Activated T-cell treated with anti-CD3 and anti-CD28 coated beads, Interleukin-2, amount 50 U/mL, for 48 hours (primary cell): ENCODE results near the gene ZNF8.
A peak's percentile ranks its signal among the peaks of the same experiment; 100 is the strongest.
"Not testable (repeated sequence)": the region's sequence is repeated elsewhere in the genome, so short reads cannot be mapped to it uniquely, and the experiment has no call there.

Source experiments
- DNase-seq, 2 experiments: peaks; one replicate each; pipeline ENCODE4 v3.0.0-alpha.2; 2020

ZNF8 gene

GRCh38 chr19:58338336-58338735, 59.6 kb downstream of the ZNF8 start:
- DNase-seq: no peak

DNA sequence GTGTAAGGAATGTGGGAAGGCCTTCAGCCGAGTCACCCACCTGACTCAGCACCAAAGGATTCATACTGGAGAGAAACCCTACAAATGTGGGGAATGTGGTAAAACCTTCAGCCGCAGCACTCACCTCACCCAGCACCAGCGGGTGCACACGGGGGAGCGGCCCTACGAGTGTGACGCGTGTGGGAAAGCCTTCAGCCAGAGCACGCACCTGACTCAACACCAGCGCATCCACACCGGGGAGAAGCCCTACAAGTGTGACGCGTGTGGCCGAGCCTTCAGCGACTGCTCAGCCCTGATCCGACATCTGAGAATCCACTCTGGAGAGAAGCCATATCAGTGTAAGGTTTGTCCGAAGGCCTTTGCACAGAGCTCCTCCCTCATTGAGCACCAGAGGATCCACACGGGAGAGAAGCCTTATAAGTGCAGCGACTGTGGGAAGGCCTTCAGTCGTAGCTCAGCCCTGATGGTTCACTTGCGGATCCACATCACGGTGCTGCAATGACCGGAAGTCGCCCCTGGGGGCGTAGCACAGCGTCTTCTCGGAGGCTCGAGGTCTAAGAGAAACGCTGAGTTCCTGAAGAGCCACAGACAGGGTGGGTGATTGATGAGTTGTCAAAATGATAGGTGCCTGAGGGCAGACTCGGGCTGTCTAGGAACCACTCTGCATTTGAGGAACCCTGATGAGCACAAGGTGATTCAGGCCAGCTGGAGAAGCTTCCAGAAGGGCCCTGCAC, 60.2 kb downstream of the ZNF8 start:
- no peak for DNase-seq

GRCh38 chr19:58345558-58345957, 66.8 kb downstream of the ZNF8 start:
- DNase-seq: no peak

DNA sequence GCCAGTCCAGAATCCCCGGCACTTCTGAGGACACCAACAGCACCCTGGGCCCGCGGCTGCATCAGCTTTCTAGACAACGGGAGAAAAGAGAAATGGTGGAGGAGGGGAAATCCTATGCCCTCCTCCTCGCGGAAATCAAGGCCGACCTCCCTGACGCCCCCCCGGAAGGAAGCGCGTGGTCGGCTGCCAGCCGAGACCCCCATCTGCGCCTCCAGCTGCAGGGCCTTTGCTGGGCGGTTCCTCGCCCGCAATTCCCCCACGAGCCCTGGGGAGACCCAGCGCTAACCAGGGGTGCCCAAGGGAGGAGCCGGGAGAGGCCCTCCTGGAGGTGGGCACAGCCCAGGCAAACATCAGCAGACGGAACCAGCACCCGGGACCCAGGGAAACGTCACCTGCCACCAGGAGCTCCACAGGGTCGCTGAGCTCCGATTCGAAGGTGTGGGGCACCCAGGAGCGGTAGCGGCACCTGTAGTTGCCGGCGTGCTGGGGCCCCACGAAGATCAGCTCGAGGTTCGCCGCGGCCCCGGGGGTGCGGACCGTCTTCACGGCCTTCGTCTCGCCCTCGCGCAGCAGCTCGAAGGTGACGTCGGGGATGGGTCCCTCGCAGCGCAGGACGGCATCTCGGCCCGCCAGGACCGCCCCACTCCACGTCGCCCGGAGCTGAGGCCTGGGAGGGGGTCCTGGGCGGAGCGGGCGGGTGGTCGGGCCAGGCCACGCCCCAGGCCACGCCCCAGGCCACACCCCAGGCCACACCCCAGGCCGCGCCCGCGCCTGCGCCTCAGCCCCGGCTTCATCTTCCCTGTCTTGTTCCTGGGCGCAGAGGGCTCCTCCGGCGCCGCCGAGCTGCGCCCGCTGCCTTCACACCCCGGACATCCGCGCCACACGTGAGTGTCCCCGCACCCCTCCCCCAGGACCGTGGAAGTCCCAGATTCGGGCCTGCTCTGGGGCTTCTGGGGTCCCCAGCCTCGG, 68.5 kb downstream of the ZNF8 start:
- peak; percentile 82 to 83 for DNase-seq

DNA sequence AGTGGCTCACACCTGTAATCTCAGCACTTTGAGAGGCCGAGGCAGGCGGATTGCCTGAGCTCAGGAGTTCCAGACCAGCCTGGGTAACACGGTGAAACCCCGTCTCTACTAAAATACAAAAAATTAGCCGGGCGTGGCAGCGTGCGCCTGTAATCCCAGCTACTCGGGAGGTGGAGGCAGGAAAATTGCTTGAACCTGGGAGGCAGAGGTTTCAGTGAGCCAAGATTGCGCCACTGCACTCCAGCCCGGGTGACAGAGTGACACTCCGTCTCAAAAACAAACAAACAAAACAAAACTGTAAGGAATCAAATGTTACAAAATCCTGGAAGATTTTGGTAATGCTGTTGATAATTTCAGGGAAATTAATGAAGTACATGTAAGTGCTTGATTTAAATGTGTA, 69.3 kb downstream of the ZNF8 start:
- not testable (repeated sequence) for DNase-seq

DNA sequence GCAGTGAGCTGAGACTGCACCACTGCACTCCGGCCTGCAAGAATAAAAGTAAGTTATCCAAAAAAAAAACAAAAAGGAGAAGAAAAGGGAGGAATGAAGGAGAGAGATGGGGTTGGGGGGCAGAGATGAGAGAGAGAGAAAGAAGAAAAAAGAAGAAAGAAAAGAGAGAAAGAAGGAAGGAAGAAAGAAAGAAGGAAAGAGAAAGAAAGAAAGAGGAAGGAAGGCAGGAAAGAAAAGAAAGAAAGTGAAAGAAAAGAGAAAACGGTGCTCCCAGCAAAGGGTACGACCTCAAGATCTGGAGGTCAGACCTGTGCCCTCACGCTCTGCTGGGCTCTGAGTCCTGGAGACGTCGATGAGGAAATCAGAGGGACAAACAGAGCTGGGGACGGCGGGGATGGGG, 70.8 kb downstream of the ZNF8 start:
- DNase-seq: no peak

GRCh38 chr19:58350001-58350861, 71.5 kb downstream of the ZNF8 start:
- no peak for DNase-seq

- DNase-seq: no peak
Measured at GRCh38 chr19:58350871-58351557, 72.3 kb downstream of the ZNF8 start.

DNA sequence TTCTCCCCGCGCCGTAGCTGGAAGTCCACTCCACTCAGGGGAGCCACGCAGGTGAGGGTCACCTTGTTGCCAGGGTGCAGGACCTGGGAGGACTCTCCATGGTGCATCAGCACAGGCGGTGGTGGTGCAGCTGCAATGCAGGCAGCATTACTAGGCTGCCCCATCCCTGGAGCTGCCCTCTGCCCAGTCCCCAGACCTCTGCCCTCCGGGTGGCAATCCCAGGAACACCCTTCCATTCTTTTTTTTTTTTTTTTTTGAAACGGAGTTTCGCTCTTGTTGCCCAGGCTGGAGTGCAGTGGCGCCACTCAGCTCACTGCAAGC, 72.8 kb downstream of the ZNF8 start:
- DNase-seq: no peak

DNA sequence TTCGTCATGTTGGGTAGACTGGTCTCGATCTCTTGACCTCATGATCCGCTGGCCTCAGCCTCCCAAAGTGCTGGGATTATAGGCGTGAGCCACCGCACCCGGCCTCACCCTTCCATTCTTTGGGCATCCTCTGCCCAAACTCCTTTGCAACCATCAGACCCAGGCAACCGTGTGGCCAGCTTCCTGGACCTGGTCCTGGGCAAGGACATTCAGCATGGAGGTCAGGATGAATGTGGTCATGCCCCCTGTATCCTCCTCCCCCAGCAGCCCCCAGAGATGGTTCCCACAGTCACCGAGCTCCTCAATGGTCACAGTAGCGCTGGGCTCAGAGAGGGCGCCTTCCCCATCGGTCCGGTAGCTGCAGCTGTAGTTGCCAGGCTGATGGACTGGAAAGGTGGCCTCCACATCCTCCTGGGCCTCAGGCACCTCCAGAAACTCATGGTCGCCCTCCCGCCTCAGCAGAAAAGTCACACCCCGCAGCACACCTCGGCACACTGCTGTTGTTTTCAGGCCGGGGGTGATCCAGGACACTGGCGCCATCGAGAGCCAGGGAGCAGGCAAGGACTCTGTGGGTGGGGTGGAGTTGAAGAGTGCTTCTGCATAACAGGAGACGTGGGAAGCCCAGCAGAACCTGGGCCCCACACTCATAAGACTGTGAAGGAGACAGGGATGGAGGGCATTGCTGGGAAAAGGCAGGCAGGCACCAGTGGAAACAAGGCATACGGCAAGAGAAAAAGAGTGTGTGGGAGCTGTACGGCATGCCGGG, 73.4 kb downstream of the ZNF8 start:
- no peak for DNase-seq
